Lower leg skin (tissue), 3 donors: ENCODE data around the gene TNFRSF1A.
"Not testable (repeated sequence)": the region's sequence is repeated elsewhere in the genome, so short reads cannot be mapped to it uniquely, and the experiment has no call there.

Experiments
- POLR2A ChIP-seq, 2 donors: fragments of 450-650 bp; IDR thresholded peaks; one replicate each; pipeline ENCODE4 v1.6.1; 2016 to 2017; ENCODE audit warnings: antibody characterized with exemption in 2 of 2, mild to moderate bottlenecking in 1 of 2, moderate library complexity in 1 of 2
- TF ChIP-seq, protein P1 (sequence below), 3 donors: fragments of 450-650 bp; IDR thresholded peaks; one replicate each; pipeline ENCODE4 v1.5.1; 2016; ENCODE audit warnings: antibody characterized with exemption in 3 of 3, mild to moderate bottlenecking in 3 of 3, moderate library complexity in 2 of 3

- TF ChIP-seq, protein P1, sequence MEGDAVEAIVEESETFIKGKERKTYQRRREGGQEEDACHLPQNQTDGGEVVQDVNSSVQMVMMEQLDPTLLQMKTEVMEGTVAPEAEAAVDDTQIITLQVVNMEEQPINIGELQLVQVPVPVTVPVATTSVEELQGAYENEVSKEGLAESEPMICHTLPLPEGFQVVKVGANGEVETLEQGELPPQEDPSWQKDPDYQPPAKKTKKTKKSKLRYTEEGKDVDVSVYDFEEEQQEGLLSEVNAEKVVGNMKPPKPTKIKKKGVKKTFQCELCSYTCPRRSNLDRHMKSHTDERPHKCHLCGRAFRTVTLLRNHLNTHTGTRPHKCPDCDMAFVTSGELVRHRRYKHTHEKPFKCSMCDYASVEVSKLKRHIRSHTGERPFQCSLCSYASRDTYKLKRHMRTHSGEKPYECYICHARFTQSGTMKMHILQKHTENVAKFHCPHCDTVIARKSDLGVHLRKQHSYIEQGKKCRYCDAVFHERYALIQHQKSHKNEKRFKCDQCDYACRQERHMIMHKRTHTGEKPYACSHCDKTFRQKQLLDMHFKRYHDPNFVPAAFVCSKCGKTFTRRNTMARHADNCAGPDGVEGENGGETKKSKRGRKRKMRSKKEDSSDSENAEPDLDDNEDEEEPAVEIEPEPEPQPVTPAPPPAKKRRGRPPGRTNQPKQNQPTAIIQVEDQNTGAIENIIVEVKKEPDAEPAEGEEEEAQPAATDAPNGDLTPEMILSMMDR (IDR thresholded peaks at IDR 0.05): not testable (repeated sequence)
- not testable (repeated sequence) for TF ChIP-seq POLR2A (IDR thresholded peaks at IDR 0.05)
These were observed 52.0 kb downstream of the TNFRSF1A start for GRCh38 chr12:6289906-6290305.
